ENCODE data around the gene CACNA1G. TPM values are rescaled to one million over a fixed set of nuclear protein-coding genes. Genes with fewer than 3 reads are reported as not detected.

The CACNA1G gene
- polyA plus RNA-seq, 1 donor from 2014 or later: 10.9 TPM

GRCh38 chr17:50635982-50636803 lies 75.7 kb downstream of the CACNA1G start:
- Histone ChIP-seq H3K4me3 (ENCODE audit: low read length) (no peak overlapping the region), H3K79me2 (replicated peaks; ENCODE audit: insufficient read depth, low read length) (no peaks in the 10 kb centered on the region), H3F3A (ENCODE audit: insufficient read depth, low read length, poor library complexity, severe bottlenecking) (no peaks in the 10 kb centered on the region), H4K20me1 (ENCODE audit: insufficient read depth) (no peaks in the 10 kb centered on the region), H3K9me3 (ENCODE audit: low read length) (no peaks in the 10 kb centered on the region), H3K4me2 (ENCODE audit: low read length) (no peak overlapping the region), H2AFZ (ENCODE audit: low read depth, low read length) (no peak overlapping the region), H3K27me3 (ENCODE audit: insufficient read depth, low read depth, low read length) (peaks cover 42% of the 10 kb centered on the region), H3K9ac (ENCODE audit: low read length) (no peak overlapping the region), H3K9me2 (ENCODE audit: insufficient read depth, low read length) (no peaks in the 10 kb centered on the region), H3K36me3 (ENCODE audit: insufficient read depth, low read length) (no peaks in the 10 kb centered on the region), H3K27ac (ENCODE audit: low read length) (no peak overlapping the region)
- TF ChIP-seq SMC3 (conservative IDR thresholded peaks at IDR 0.05; ENCODE audit: poor library complexity) (no peak), MXI1 (conservative IDR thresholded peaks at IDR 0.05; ENCODE audit: poor library complexity, severe bottlenecking) (no peak), POLR2AphosphoS5 (IDR thresholded peaks at IDR 0.05) (no peak), RAD21 (conservative IDR thresholded peaks at IDR 0.05) (no peak), EP300 (conservative IDR thresholded peaks at IDR 0.05; ENCODE audit: poor library complexity, severe bottlenecking) (no peak)

- Histone ChIP-seq H3K27ac (ENCODE audit: low read length) (no peak overlapping the region), H3K27me3 (ENCODE audit: insufficient read depth, low read depth, low read length) (peaks cover 42% of the 10 kb centered on the region), H3K9me3 (ENCODE audit: low read length) (no peaks in the 10 kb centered on the region), H3K4me3 (ENCODE audit: low read length) (no peak overlapping the region), H3K36me3 (ENCODE audit: insufficient read depth, low read length) (no peaks in the 10 kb centered on the region), H3K79me2 (replicated peaks; ENCODE audit: insufficient read depth, low read length) (no peaks in the 10 kb centered on the region), H3F3A (ENCODE audit: insufficient read depth, low read length, poor library complexity, severe bottlenecking) (no peaks in the 10 kb centered on the region), H3K4me2 (ENCODE audit: low read length) (no peak overlapping the region), H2AFZ (ENCODE audit: low read depth, low read length) (no peak overlapping the region), H3K9ac (ENCODE audit: low read length) (no peak overlapping the region), H3K9me2 (ENCODE audit: insufficient read depth, low read length) (no peaks in the 10 kb centered on the region), H4K20me1 (ENCODE audit: insufficient read depth) (no peaks in the 10 kb centered on the region)
- no peak for TF ChIP-seq SMC3 (conservative IDR thresholded peaks at IDR 0.05; ENCODE audit: poor library complexity)
- no peak for TF ChIP-seq CTCF (IDR thresholded peaks at IDR 0.05; ENCODE audit: poor library complexity, severe bottlenecking)
- no peak for TF ChIP-seq TAF1 (IDR thresholded peaks at IDR 0.05; ENCODE audit: low read depth)
- no peak for TF ChIP-seq RAD21 (conservative IDR thresholded peaks at IDR 0.05)
- no peak for TF ChIP-seq REST (IDR thresholded peaks at IDR 0.05; ENCODE audit: borderline replicate concordance)
- TF ChIP-seq EP300 (conservative IDR thresholded peaks at IDR 0.05; ENCODE audit: poor library complexity, severe bottlenecking): no peak
- no peak for TF ChIP-seq EZH2 (IDR thresholded peaks at IDR 0.05; ENCODE audit: borderline replicate concordance, insufficient read depth, low read length, poor library complexity, severe bottlenecking)
- TF ChIP-seq POLR2AphosphoS5 (IDR thresholded peaks at IDR 0.05): no peak
- TF ChIP-seq MXI1 (conservative IDR thresholded peaks at IDR 0.05; ENCODE audit: poor library complexity, severe bottlenecking): no peak
These were observed 76.3 kb downstream of the CACNA1G start for GRCh38 chr17:50636804-50637195.

Measured in neural cell (in vitro differentiated cells).